HL-60 (cell line): ENCODE data around the gene ATP10D.

Experiments used
- DNase-seq, 2 experiments: peaks; one replicate each; pipeline ENCODE4 v3.0.0-alpha.2; 2010 to 2020; ENCODE audit warnings: low read depth in 1 of 2, low spot score in 1 of 2
- H3K27ac ChIP-seq: fragments of 250-450 bp; sonication (Bioruptor Pico); replicated peaks from 2 replicates; pipeline ENCODE4 v1.5.1; 2020; ENCODE audit warnings: mild to moderate bottlenecking, moderate library complexity
- H3K27me3 ChIP-seq: fragments of 250-450 bp; sonication (Bioruptor Pico); 2 replicates; pipeline ENCODE4 v1.5.1; 2021; ENCODE audit warnings: mild to moderate bottlenecking, moderate library complexity; ENCODE audit not compliant: insufficient read depth, poor library complexity, severe bottlenecking
- H3K4me3 ChIP-seq: replicated peaks from 2 replicates; pipeline ENCODE4 v1.5.1; 2011; ENCODE audit warnings: mild to moderate bottlenecking, control low read depth, low read length; ENCODE audit not compliant: insufficient read depth
- GABPA ChIP-seq: IDR thresholded peaks from 2 replicates; pipeline ENCODE4 v1.6.1; 2012; ENCODE audit warnings: low read depth
- POLR2AphosphoS5 ChIP-seq: IDR thresholded peaks from 2 replicates; pipeline ENCODE4 v1.6.1; 2012; ENCODE audit warnings: low read depth
- SPI1 ChIP-seq: IDR thresholded peaks from 2 replicates; pipeline ENCODE4 v1.6.1; 2012; ENCODE audit warnings: low read depth, mild to moderate bottlenecking, borderline replicate concordance
- TF ChIP-seq, protein P1 (sequence below): IDR thresholded peaks from 2 replicates; pipeline ENCODE4 v1.6.1; 2012; ENCODE audit warnings: low read depth; ENCODE audit not compliant: insufficient replicate concordance
- TF ChIP-seq, protein P2 (sequence below): IDR thresholded peaks from one replicate; pipeline ENCODE4 v1.5.1; 2011; ENCODE audit warnings: low read length, control low read depth, inconsistent platforms; ENCODE audit not compliant: insufficient read depth

The ATP10D gene

DNA sequence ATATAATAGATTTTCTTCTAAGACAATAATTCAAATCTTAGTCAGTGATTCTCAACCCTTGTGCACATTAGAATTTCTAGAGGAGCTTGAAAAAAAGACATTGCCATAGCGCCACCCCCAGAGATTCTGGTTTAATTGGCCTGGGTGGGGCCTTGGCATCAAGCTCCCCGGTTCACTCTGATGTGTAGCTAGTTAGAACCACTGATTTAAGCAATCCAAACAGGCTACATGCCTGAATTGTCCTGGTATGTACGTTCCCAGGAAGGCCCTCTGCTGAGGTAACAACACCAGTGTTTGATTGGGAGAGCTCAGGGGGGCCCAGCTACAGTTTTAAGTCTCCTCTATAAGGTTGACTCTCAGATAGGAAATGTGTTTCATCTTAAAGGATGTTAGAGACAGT, 1.3 kb upstream of the ATP10D start:
- no peaks in the 10 kb centered on the region for H3K27me3 ChIP-seq
- no peak overlapping the region for H3K4me3 ChIP-seq
- no peak for DNase-seq
- H3K27ac ChIP-seq: no peak overlapping the region
- TF ChIP-seq POLR2AphosphoS5: no peak
- TF ChIP-seq GABPA: no peak
- TF ChIP-seq, protein P1, sequence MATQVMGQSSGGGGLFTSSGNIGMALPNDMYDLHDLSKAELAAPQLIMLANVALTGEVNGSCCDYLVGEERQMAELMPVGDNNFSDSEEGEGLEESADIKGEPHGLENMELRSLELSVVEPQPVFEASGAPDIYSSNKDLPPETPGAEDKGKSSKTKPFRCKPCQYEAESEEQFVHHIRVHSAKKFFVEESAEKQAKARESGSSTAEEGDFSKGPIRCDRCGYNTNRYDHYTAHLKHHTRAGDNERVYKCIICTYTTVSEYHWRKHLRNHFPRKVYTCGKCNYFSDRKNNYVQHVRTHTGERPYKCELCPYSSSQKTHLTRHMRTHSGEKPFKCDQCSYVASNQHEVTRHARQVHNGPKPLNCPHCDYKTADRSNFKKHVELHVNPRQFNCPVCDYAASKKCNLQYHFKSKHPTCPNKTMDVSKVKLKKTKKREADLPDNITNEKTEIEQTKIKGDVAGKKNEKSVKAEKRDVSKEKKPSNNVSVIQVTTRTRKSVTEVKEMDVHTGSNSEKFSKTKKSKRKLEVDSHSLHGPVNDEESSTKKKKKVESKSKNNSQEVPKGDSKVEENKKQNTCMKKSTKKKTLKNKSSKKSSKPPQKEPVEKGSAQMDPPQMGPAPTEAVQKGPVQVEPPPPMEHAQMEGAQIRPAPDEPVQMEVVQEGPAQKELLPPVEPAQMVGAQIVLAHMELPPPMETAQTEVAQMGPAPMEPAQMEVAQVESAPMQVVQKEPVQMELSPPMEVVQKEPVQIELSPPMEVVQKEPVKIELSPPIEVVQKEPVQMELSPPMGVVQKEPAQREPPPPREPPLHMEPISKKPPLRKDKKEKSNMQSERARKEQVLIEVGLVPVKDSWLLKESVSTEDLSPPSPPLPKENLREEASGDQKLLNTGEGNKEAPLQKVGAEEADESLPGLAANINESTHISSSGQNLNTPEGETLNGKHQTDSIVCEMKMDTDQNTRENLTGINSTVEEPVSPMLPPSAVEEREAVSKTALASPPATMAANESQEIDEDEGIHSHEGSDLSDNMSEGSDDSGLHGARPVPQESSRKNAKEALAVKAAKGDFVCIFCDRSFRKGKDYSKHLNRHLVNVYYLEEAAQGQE: no peak
- TF ChIP-seq, protein P2, sequence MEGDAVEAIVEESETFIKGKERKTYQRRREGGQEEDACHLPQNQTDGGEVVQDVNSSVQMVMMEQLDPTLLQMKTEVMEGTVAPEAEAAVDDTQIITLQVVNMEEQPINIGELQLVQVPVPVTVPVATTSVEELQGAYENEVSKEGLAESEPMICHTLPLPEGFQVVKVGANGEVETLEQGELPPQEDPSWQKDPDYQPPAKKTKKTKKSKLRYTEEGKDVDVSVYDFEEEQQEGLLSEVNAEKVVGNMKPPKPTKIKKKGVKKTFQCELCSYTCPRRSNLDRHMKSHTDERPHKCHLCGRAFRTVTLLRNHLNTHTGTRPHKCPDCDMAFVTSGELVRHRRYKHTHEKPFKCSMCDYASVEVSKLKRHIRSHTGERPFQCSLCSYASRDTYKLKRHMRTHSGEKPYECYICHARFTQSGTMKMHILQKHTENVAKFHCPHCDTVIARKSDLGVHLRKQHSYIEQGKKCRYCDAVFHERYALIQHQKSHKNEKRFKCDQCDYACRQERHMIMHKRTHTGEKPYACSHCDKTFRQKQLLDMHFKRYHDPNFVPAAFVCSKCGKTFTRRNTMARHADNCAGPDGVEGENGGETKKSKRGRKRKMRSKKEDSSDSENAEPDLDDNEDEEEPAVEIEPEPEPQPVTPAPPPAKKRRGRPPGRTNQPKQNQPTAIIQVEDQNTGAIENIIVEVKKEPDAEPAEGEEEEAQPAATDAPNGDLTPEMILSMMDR: no peak
- TF ChIP-seq SPI1: no peak

DNA sequence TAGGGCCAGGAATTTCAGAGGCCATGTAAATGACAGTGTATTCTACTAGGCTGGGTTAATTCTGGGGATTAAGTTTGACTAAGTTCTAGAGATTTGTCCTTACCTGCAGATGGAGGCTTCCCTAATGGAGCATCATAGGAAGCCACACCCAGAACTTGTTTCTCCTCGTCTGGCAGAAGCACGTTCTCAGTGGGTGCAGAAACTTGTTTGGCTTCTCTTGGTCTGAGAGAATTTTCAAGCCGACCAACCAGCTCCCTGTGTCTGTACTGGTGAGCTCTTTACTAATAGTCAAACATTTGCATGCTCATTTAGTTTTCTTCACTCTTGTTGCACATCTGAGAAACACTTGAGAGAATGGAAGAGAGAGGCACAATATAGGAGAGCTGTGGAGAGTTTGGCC, 907 bp upstream of the ATP10D start:
- Histone ChIP-seq H3K27ac (no peak overlapping the region), H3K4me3 (no peak overlapping the region), H3K27me3 (no peaks in the 10 kb centered on the region)
- TF ChIP-seq, protein P1: no peak
- no peak for TF ChIP-seq SPI1
- TF ChIP-seq GABPA: no peak
- TF ChIP-seq, protein P2: no peak
- no peak for TF ChIP-seq POLR2AphosphoS5
- DNase-seq: no peak

DNA sequence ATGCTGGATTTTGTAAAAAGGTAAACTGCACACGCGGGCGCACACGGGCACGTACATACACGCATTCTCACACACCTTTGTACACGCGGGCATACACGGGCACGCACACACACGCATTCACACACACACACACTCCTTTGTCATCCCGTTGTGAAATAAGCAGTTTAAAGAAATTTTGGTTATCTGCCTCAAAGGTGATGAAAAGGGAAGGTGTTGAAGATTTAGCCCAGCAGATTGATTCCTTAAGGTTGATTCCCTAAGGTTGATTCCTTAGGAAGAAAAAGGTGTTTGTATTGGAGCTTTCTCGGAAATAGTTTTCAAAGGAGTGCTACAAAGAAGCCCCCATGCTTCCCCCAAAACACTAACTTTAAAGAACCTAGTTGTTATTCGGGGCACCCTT, 693 bp downstream of the ATP10D start:
- Histone ChIP-seq H3K27ac (no peak overlapping the region; the same call in 1 of the 2 replicates), H3K4me3 (peak overlapping the region; percentile 67), H3K27me3 (no peaks in the 10 kb centered on the region)
- TF ChIP-seq, protein P2: no peak
- TF ChIP-seq GABPA: no peak
- TF ChIP-seq SPI1: no peak
- TF ChIP-seq, protein P1: no peak
- no peak for TF ChIP-seq POLR2AphosphoS5
- DNase-seq: no peak
